H1 (cell line): Measurements from ENCODE around the gene ERI3. TPM values are rescaled to one million over a fixed set of nuclear protein-coding genes. Genes with fewer than 3 reads are reported as not detected.

Experiments
- CTCF ChIA-PET: fragments of 300-600 bp; sonication (Branson Sonifier 250); formaldehyde crosslinking; loops from one replicate; lab custom pipeline; 2021; ENCODE audit not compliant: partially characterized antibody; lab: Charles Lee
- POLR2A ChIA-PET: fragments of 300-600 bp; sonication (Branson Sonifier 250); formaldehyde crosslinking; loops from one replicate; lab custom pipeline; 2021; ENCODE audit warnings: inconsistent platforms; ENCODE audit not compliant: partially characterized antibody; lab: Charles Lee
- DNase-seq, 2 experiments: peaks; one replicate each; pipeline versions ENCODE4 v3.0.0 to v3.0.0-alpha.2; 2010 to 2022; ENCODE audit warnings: low spot score in 2 of 2, low read depth in 1 of 2, mixed read lengths in 1 of 2
- FAIRE-seq: peaks from 2 replicates; lab custom pipeline; 2011; peaks lifted over from hg19 to GRCh38; lab: Jason Lieb, UNC
- H2AFZ ChIP-seq: 2 replicates; pipeline ENCODE4 v1.8.1; 2012; ENCODE audit warnings: low read length, inconsistent platforms
- H2AK5ac ChIP-seq: 2 replicates; pipeline ENCODE4 v1.6.1; 2013; ENCODE audit warnings: low read depth, low read length
- H2BK120ac ChIP-seq: replicated peaks from 2 replicates; pipeline ENCODE3; 2013; ENCODE audit warnings: low read depth, low read length, inconsistent platforms
- H2BK12ac ChIP-seq: 2 replicates; pipeline ENCODE4 v1.6.1; 2013; ENCODE audit warnings: low read depth, low read length
- H2BK15ac ChIP-seq: 2 replicates; pipeline ENCODE4 v1.6.1; 2013; ENCODE audit warnings: low read length
- H2BK20ac ChIP-seq: 2 replicates; pipeline ENCODE4 v1.6.1; 2013; ENCODE audit warnings: low read length
- H2BK5ac ChIP-seq: 2 replicates; pipeline ENCODE4 v1.6.1; 2013; ENCODE audit warnings: low read depth, low read length
- H3K14ac ChIP-seq: 2 replicates; pipeline ENCODE4 v1.6.1; 2013; ENCODE audit warnings: inconsistent platforms; ENCODE audit not compliant: insufficient read length
- H3K18ac ChIP-seq: 2 replicates; pipeline ENCODE4 v1.6.1; 2013; ENCODE audit warnings: low read length; ENCODE audit errors: extremely low read depth
- H3K23ac ChIP-seq: 2 replicates; pipeline ENCODE4 v1.6.1; 2013; ENCODE audit warnings: inconsistent platforms; ENCODE audit not compliant: insufficient read length
- H3K23me2 ChIP-seq: 2 replicates; pipeline ENCODE4 v1.6.1; 2013; ENCODE audit warnings: low read depth, low read length
- H3K27ac ChIP-seq: 2 replicates; pipeline ENCODE4 v1.6.1; 2011; ENCODE audit warnings: low read depth, low read length, inconsistent platforms
- H3K27me3 ChIP-seq, 4 experiments: replicated peaks in 1 of 4; 1 replicate in 1 of 4; 2 replicates in 3 of 4; pipeline versions ENCODE4 v1.6.1 to v1.8.1; 2011 to 2013; ENCODE audit warnings: low read length in 3 of 4, mild to moderate bottlenecking in 3 of 4, inconsistent platforms in 2 of 4, mixed read lengths in 2 of 4, moderate library complexity in 1 of 4; ENCODE audit not compliant: control insufficient read depth in 3 of 4, insufficient read depth in 3 of 4; ENCODE audit errors: extremely low read depth in 1 of 4
- H3K36me3 ChIP-seq, 4 experiments: 2 replicates each; pipeline versions ENCODE4 v1.6.1 to v1.8.1; 2011 to 2013; ENCODE audit warnings: mild to moderate bottlenecking in 4 of 4, low read length in 3 of 4, moderate library complexity in 2 of 4, control low read depth in 1 of 4, inconsistent platforms in 1 of 4; ENCODE audit not compliant: insufficient read depth in 4 of 4, control insufficient read depth in 2 of 4
- H3K4ac ChIP-seq: replicated peaks from 2 replicates; pipeline ENCODE3; 2013; ENCODE audit warnings: low read length, low read depth, mixed read lengths, inconsistent platforms; ENCODE audit not compliant: insufficient read length
- H3K4me1 ChIP-seq, 4 experiments: replicated peaks in 1 of 4; 1 replicate in 1 of 4; 2 replicates in 3 of 4; pipeline versions ENCODE4 v1.6.1 to v1.8.1; 2011 to 2013; ENCODE audit warnings: low read length in 3 of 4, inconsistent platforms in 2 of 4, mixed read lengths in 1 of 4; ENCODE audit not compliant: insufficient read depth in 4 of 4, control insufficient read depth in 3 of 4
- H3K4me2 ChIP-seq, 2 experiments: 2 replicates each; pipeline versions ENCODE4 v1.6.1 to v1.8.1; 2011 to 2013; ENCODE audit warnings: low read depth in 2 of 2, low read length in 2 of 2, control low read depth in 1 of 2, inconsistent platforms in 1 of 2, mild to moderate bottlenecking in 1 of 2; ENCODE audit not compliant: insufficient read depth in 1 of 2
- H3K4me3 ChIP-seq, 4 experiments: fragments of 200-600, 300-600 bp in 1 of 4; sonication (generic), shearing (Covaris generic), sonication (Bioruptor Twin) in 1 of 4; 2 replicates each; pipeline versions ENCODE4 v1.5.1 to v1.8.1; 2011 to 2016; ENCODE audit warnings: low read length in 4 of 4, low read depth in 3 of 4, control low read depth in 2 of 4, inconsistent platforms in 2 of 4, mild to moderate bottlenecking in 2 of 4, mixed read lengths in 1 of 4, moderate library complexity in 1 of 4; ENCODE audit not compliant: insufficient read depth in 2 of 4; ENCODE audit errors: extremely low read depth in 1 of 4
- H3K56ac ChIP-seq: replicated peaks from 2 replicates; pipeline ENCODE3; 2013; ENCODE audit warnings: low read depth, mild to moderate bottlenecking, mixed read lengths, low read length, inconsistent platforms; ENCODE audit not compliant: insufficient read length
- H3K79me1 ChIP-seq: 2 replicates; pipeline ENCODE4 v1.6.1; 2013; ENCODE audit warnings: low read depth, low read length, control low read depth
- H3K79me2 ChIP-seq, 2 experiments: 2 replicates each; pipeline versions ENCODE4 v1.6.1 to v1.8.1; 2012 to 2013; ENCODE audit warnings: low read length in 2 of 2, mild to moderate bottlenecking in 2 of 2, inconsistent platforms in 1 of 2; ENCODE audit not compliant: insufficient read depth in 2 of 2, control insufficient read depth in 1 of 2
- H3K9ac ChIP-seq, 4 experiments: replicated peaks in 1 of 4; 1 replicate in 1 of 4; 2 replicates in 3 of 4; pipeline versions ENCODE4 v1.6.1 to v1.8.1; 2011 to 2013; ENCODE audit warnings: low read depth in 3 of 4, low read length in 3 of 4, control low read depth in 2 of 4, mild to moderate bottlenecking in 2 of 4, moderate library complexity in 2 of 4, inconsistent platforms in 1 of 4; ENCODE audit errors: extremely low read depth in 1 of 4
- H3K9me3 ChIP-seq, 2 experiments: 2 replicates each; pipeline versions ENCODE4 v1.6.1 to v1.8.1; 2012 to 2013; ENCODE audit warnings: mild to moderate bottlenecking in 2 of 2, moderate library complexity in 2 of 2, control low read depth in 1 of 2, inconsistent platforms in 1 of 2, low read depth in 1 of 2, low read length in 1 of 2, mixed read lengths in 1 of 2; ENCODE audit not compliant: insufficient read depth in 2 of 2
- H4K20me1 ChIP-seq, 2 experiments: replicated peaks in 1 of 2; 2 replicates each; pipeline versions ENCODE3 to v1.8.1; 2011 to 2013; ENCODE audit warnings: inconsistent platforms in 2 of 2, low read length in 2 of 2, mild to moderate bottlenecking in 1 of 2; ENCODE audit not compliant: insufficient read depth in 2 of 2, control insufficient read depth in 1 of 2
- H4K5ac ChIP-seq: 2 replicates; pipeline ENCODE4 v1.6.1; 2013; ENCODE audit warnings: low read length, low read depth, mixed read lengths, inconsistent platforms; ENCODE audit not compliant: insufficient read length
- H4K8ac ChIP-seq: 2 replicates; pipeline ENCODE4 v1.8.0; 2013; ENCODE audit warnings: mild to moderate bottlenecking, moderate library complexity, low read length, inconsistent platforms; ENCODE audit not compliant: insufficient read depth; ENCODE audit errors: extremely low read depth
- H4K91ac ChIP-seq: replicated peaks from 2 replicates; pipeline ENCODE3; 2013; ENCODE audit warnings: low read length, mixed read lengths, inconsistent platforms; ENCODE audit not compliant: insufficient read length
- CBX5 ChIP-seq: fragments of 300-800, 300-1000 bp; sonication (generic); IDR thresholded peaks from 2 replicates; pipeline ENCODE4 v1.7.1; 2016; ENCODE audit warnings: antibody characterized with exemption, low read length, low read depth
- POLR2A ChIP-seq, 2 experiments: IDR thresholded peaks; 1 replicate in 1 of 2; 2 replicates in 1 of 2; pipeline ENCODE4 v1.6.1; 2011; ENCODE audit warnings: low read depth in 2 of 2, low read length in 2 of 2, mild to moderate bottlenecking in 2 of 2; ENCODE audit errors: control extremely low read depth in 1 of 2
- POLR2AphosphoS5 ChIP-seq: IDR thresholded peaks from 2 replicates; pipeline ENCODE4 v1.6.1; 2011; ENCODE audit warnings: low read depth, low read length
- SP2 ChIP-seq: IDR thresholded peaks from 2 replicates; pipeline ENCODE4 v1.6.1; 2012; ENCODE audit warnings: mild to moderate bottlenecking, low read length, inconsistent platforms
- WGBS, 2 experiments: shearing (Covaris generic) in 1 of 2; methylation state at CpG; one replicate each; pipeline versions ENCODE4 v1.1.6 to v1.1.7; 2013 to 2015; ENCODE audit warnings: low lambda C conversion rate in 2 of 2, mixed read lengths in 2 of 2, inconsistent platforms in 1 of 2, low coverage in 1 of 2, missing lambda C conversion rate in 1 of 2; ENCODE audit not compliant: insufficient replicate concordance in 2 of 2, insufficient coverage in 1 of 2, insufficient read length in 1 of 2; ENCODE audit errors: extremely low coverage in 1 of 2, missing lambda C conversion rate in 1 of 2; 5-methylcytosine and 5-hydroxymethylcytosine counted together
- polyA plus RNA-seq, 7 experiments: library from polyadenylated mRNA; depleted of rRNA in 3 of 7; stranded (reverse) in 5 of 7; unstranded in 2 of 7; fragments of >200 nt in 5 of 7; fragments of 200-250 nt in 2 of 7; gene quantifications; 1 replicate in 5 of 7; 2 replicates in 1 of 7; 4 replicates in 1 of 7; pipeline versions ENCODE4 v1.2.1 to v1.2.3, GENCODE V29; 2011 to 2013; ENCODE audit warnings: missing spikeins in 2 of 7, mixed read lengths in 2 of 7
- total RNA-seq: library from RNA; stranded (reverse); fragmentation: NEBNext Ultra II Directional; extraction: Animal tissue kit (Norgen Biotek cat#: 25700); gene quantifications from 2 replicates; pipeline ENCODE4 v1.2.1, GENCODE V29; 2021
- TF ChIP-seq, protein P1 (sequence below): IDR thresholded peaks from 2 replicates; pipeline ENCODE4 v1.6.1; 2012; ENCODE audit warnings: inconsistent platforms
- TF ChIP-seq, protein P2 (sequence below): IDR thresholded peaks from 2 replicates; pipeline ENCODE4 v1.6.1; 2012; ENCODE audit warnings: low read length, inconsistent platforms

The ERI3 gene
- total and polyA plus RNA-seq, 2 of the 8 experiments (the other 6 are each of a cell fraction or from before 2014, with no cell fraction given), result 81.1 to 199 TPM

DNA sequence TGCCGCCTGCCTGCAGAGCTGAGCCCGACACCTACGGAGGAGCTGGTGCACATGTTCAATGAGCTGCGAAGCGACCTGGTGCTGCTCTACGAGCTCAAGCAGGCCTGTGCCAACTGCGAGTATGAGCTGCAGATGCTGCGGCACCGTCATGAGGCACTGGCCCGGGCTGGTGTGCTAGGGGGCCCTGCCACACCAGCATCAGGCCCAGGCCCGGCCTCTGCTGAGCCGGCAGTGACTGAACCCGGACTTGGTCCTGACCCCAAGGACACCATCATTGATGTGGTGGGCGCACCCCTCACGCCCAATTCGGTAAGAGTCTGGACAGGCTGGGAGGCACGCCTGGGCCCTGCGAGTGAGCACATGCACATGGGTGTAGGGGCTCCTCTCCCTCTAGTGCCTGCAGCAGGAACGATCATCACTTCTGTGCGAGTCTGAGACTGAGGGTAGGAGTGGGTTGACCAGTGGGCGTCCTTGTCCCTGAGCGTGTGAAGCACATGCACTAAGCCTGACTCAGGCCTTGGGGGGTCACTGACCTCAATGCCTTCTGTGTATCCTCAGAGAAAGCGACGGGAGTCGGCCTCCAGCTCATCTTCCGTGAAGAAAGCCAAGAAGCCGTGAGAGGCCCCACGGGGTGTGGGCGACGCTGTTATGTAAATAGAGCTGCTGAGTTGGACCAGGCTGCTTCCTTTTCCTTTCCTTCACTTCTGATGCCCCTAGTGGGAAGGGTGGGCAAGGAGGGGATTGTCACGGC, 134.9 kb downstream of the ERI3 start:
- H2BK20ac ChIP-seq, result no peak overlapping the region
- no peak overlapping the region for H2BK15ac ChIP-seq
- no peaks in the 10 kb centered on the region for H3K79me2 ChIP-seq
- no peaks in the 10 kb centered on the region for H3K4me1 ChIP-seq
- no peaks in the 10 kb centered on the region for H3K9me3 ChIP-seq
- peaks cover 2 to 17% of the 10 kb centered on the region in 2 experiments for H4K20me1 ChIP-seq
- H2BK12ac ChIP-seq, result no peak overlapping the region
- H2AFZ ChIP-seq, result no peak overlapping the region
- H3K36me3 ChIP-seq, result peaks cover 21 to 45% (median 31%) of the 10 kb centered on the region in 4 experiments; a peak in 7 of 8 replicates
- H3K4me2 ChIP-seq, result no peak overlapping the region
- no peak overlapping the region for H3K9ac ChIP-seq
- H4K91ac ChIP-seq, result no peak overlapping the region
- FAIRE-seq (no peak), DNase-seq (no peak)
- no peaks in the 10 kb centered on the region; the same call in 1 of the 2 replicates for H3K79me1 ChIP-seq
- H3K14ac ChIP-seq, result no peak overlapping the region
- TF ChIP-seq POLR2A (IDR thresholded peaks at IDR 0.05; ENCODE audit: control extremely low read depth in 1 of 2, low read depth in 2 of 2, low read length in 2 of 2) (no peak; a peak in 1 of 3 replicates), CBX5 (no peak), SP2 (no peak), POLR2AphosphoS5 (peak; percentile 26; the same call in 1 of the 2 replicates)
- TF ChIP-seq, protein P1, sequence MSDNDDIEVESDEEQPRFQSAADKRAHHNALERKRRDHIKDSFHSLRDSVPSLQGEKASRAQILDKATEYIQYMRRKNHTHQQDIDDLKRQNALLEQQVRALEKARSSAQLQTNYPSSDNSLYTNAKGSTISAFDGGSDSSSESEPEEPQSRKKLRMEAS, result no peak
- TF ChIP-seq, protein P2, sequence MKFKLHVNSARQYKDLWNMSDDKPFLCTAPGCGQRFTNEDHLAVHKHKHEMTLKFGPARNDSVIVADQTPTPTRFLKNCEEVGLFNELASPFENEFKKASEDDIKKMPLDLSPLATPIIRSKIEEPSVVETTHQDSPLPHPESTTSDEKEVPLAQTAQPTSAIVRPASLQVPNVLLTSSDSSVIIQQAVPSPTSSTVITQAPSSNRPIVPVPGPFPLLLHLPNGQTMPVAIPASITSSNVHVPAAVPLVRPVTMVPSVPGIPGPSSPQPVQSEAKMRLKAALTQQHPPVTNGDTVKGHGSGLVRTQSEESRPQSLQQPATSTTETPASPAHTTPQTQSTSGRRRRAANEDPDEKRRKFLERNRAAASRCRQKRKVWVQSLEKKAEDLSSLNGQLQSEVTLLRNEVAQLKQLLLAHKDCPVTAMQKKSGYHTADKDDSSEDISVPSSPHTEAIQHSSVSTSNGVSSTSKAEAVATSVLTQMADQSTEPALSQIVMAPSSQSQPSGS, result no peak
- H4K5ac ChIP-seq, result no peak overlapping the region
- no peaks in the 10 kb centered on the region for H3K23me2 ChIP-seq
- POLR2A ChIA-PET, result interaction anchor here (1.3 to 1.4 kb wide), 2 partner anchors 8 to 14 kb away, joined by 3 to 4 read pairs; no protein-coding TSS in a partner anchor
- CTCF ChIA-PET, result interaction anchor here (0.6 to 18.7 kb wide), 14 partner anchors 16 to 776 kb away, joined by 3 to 250 read pairs (median 8); no protein-coding TSS in a partner anchor
- H3K4ac ChIP-seq, result no peak overlapping the region
- no peak overlapping the region for H2BK120ac ChIP-seq
- H3K27me3 ChIP-seq, result no peaks in the 10 kb centered on the region
- no peak overlapping the region for H3K23ac ChIP-seq
- 89% methylated on average over 30 of the region's 31 CpGs; no CpG with 5 or more reads in 1 of the 2 experiments for WGBS, 2 experiments
- H2AK5ac ChIP-seq, result no peak overlapping the region
- H3K4me3 ChIP-seq, result no peak overlapping the region
- no peak overlapping the region for H3K27ac ChIP-seq
- no peak overlapping the region for H2BK5ac ChIP-seq
- H4K8ac ChIP-seq, result no peak overlapping the region
- no peak overlapping the region for H3K18ac ChIP-seq
- no peak overlapping the region for H3K56ac ChIP-seq
